ENCODE measurements around the gene AK8.

DNA sequence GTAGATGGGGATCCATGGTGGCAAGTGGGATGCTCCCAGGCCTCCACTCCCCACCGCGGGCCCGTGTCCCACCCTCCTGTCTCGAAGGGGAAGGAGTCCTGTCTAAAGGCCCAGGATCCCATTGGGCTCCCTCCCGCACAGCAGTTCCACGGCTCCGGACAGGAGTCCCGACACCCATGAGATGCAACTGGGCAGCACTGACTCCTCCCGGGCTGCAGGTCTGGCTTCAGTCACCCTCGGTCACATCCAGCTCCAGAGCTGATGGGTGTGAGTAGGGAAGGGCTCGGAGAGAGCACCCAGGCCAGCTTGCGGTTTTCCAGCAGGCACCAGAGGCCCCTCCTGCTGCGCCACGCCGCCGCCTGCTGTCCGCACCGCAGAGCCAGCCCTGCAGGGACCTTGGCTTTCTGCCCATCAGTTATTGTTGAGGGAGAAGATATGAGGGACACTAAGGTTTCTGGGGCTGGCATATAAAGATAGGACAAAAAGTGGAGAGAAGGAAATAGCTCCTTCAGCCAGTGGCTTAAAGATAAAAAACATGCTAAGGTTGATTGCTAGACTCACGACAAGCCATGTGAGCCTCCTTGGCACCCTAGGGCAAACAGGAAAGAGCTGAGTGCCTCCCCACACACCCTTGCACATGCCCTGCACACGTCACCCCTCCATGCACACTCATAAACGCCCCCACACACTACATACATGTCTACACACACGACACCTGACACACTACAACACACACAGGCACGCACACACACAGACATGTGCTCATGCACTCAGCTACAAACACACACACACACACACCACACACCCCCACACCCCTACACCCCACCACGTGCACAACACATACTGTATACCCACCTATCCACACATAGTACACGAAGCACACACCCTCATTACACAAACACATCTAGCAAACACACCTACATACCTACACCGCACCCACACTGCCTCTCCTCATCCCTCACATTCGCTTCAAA is 79.0 kb downstream of the AK8 start:
- TF ChIP-seq, protein P1, sequence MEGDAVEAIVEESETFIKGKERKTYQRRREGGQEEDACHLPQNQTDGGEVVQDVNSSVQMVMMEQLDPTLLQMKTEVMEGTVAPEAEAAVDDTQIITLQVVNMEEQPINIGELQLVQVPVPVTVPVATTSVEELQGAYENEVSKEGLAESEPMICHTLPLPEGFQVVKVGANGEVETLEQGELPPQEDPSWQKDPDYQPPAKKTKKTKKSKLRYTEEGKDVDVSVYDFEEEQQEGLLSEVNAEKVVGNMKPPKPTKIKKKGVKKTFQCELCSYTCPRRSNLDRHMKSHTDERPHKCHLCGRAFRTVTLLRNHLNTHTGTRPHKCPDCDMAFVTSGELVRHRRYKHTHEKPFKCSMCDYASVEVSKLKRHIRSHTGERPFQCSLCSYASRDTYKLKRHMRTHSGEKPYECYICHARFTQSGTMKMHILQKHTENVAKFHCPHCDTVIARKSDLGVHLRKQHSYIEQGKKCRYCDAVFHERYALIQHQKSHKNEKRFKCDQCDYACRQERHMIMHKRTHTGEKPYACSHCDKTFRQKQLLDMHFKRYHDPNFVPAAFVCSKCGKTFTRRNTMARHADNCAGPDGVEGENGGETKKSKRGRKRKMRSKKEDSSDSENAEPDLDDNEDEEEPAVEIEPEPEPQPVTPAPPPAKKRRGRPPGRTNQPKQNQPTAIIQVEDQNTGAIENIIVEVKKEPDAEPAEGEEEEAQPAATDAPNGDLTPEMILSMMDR (IDR thresholded peaks at IDR 0.05) = peak in 4 of 5 experiments; percentile 14 to 47 (median 31)
- TF ChIP-seq POLR2AphosphoS5 (IDR thresholded peaks at IDR 0.05) (no peak), POLR2A (IDR thresholded peaks at IDR 0.05) (no peak)

All from transverse colon (tissue), 4 donors.